MM.1S (cell line): ENCODE data around the gene EXOC4.

Experiments
- DNase-seq: peaks from one replicate; pipeline ENCODE4 v3.0.0-alpha.2; 2015
- H2AFZ ChIP-seq: fragments of 300-600 bp; sonication (generic); 2 replicates; pipeline ENCODE4 v1.6.0; 2016; ENCODE audit warnings: antibody characterized with exemption, low read length
- H3F3A ChIP-seq: fragments of 300-600 bp; sonication (generic); 2 replicates; pipeline ENCODE4 v1.6.1; 2016; ENCODE audit warnings: mild to moderate bottlenecking, antibody characterized with exemption, low read length, moderate library complexity, mixed read lengths; ENCODE audit not compliant: insufficient read depth
- H3K27ac ChIP-seq: fragments of 300-600 bp; sonication (generic); 2 replicates; pipeline ENCODE4 v1.5.1; 2016; ENCODE audit warnings: mild to moderate bottlenecking, low read length
- H3K27me3 ChIP-seq: fragments of 300-600 bp; sonication (generic); replicated peaks from 2 replicates; pipeline ENCODE4 v1.6.0; 2016; ENCODE audit warnings: low read length; ENCODE audit not compliant: insufficient read depth
- H3K36me3 ChIP-seq: fragments of 300-600 bp; sonication (generic); replicated peaks from 2 replicates; pipeline ENCODE4 v1.6.1; 2016; ENCODE audit warnings: mild to moderate bottlenecking, low read length, mixed read lengths; ENCODE audit not compliant: insufficient read depth
- H3K4me1 ChIP-seq: fragments of 300-600 bp; sonication (generic); 2 replicates; pipeline ENCODE4 v1.6.1; 2016; ENCODE audit warnings: low read length, mixed read lengths
- H3K4me2 ChIP-seq: fragments of 300-600 bp; sonication (generic); 2 replicates; pipeline ENCODE4 v1.6.0; 2016; ENCODE audit warnings: low read depth, low read length
- H3K4me3 ChIP-seq: fragments of 300-600 bp; sonication (generic); 2 replicates; pipeline ENCODE4 v1.5.1; 2016; ENCODE audit warnings: low read length, mixed read lengths
- H3K79me2 ChIP-seq: fragments of 300-600 bp; sonication (generic); 2 replicates; pipeline ENCODE4 v1.6.1; 2016; ENCODE audit warnings: mixed run types, low read length, mixed read lengths
- H3K9ac ChIP-seq: fragments of 300-600 bp; sonication (generic); 2 replicates; pipeline ENCODE4 v1.6.1; 2016; ENCODE audit warnings: low read length, mixed read lengths
- H3K9me2 ChIP-seq: fragments of 300-600 bp; sonication (generic); replicated peaks from 2 replicates; pipeline ENCODE4 v1.6.1; 2016; ENCODE audit warnings: mild to moderate bottlenecking, low read length, mixed read lengths; ENCODE audit not compliant: insufficient read depth
- H3K9me3 ChIP-seq: fragments of 300-600 bp; sonication (generic); replicated peaks from 2 replicates; pipeline ENCODE4 v1.6.1; 2016; ENCODE audit warnings: mild to moderate bottlenecking, low read length, mixed read lengths; ENCODE audit not compliant: insufficient read depth
- H4K20me1 ChIP-seq: fragments of 300-600 bp; sonication (generic); 2 replicates; pipeline ENCODE4 v1.6.1; 2016; ENCODE audit warnings: mild to moderate bottlenecking, low read length, moderate library complexity, mixed read lengths; ENCODE audit not compliant: insufficient read depth
- CTCF ChIP-seq: fragments of 300-600 bp; sonication (generic); IDR thresholded peaks from 2 replicates; pipeline ENCODE4 v1.5.1; 2016; ENCODE audit warnings: antibody characterized with exemption, low read length, mixed read lengths
- EZH2 ChIP-seq: fragments of 300-600 bp; sonication (generic); optimal IDR thresholded peaks from 2 replicates; pipeline ENCODE3; 2017; ENCODE audit warnings: low read depth, mild to moderate bottlenecking, antibody characterized with exemption, low read length, mixed read lengths
- EZH2phosphoT487 ChIP-seq: fragments of 300-600 bp; sonication (generic); IDR thresholded peaks from 2 replicates; pipeline ENCODE4 v1.6.1; 2018; ENCODE audit warnings: antibody characterized with exemption, low read length

The EXOC4 gene

DNA sequence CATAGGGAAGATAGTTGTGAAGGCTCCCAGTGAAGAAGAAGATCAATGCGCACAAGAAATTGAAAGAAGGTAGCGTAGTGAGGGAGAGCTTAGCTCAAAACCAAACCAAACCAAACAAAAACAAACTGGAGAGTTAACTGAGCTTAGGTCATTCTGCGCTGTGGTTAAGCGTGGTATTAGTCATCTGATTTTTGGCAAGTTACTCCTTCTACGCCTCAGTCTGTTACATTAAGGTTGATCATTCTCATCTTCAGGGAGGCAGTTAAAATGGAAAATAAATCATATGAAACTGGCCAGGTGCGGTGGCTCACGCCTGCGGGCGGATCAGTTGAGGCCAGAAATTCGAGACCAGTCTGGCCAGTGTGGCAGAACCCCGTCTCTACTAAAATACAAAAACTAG, 259.7 kb downstream of the EXOC4 start:
- Histone ChIP-seq H3K9me2 (no peaks in the 10 kb centered on the region), H3K9ac (no peak overlapping the region), H3F3A (no peaks in the 10 kb centered on the region), H3K27me3 (no peaks in the 10 kb centered on the region), H3K4me1 (no peaks in the 10 kb centered on the region), H2AFZ (no peak overlapping the region), H3K36me3 (no peaks in the 10 kb centered on the region), H3K9me3 (no peaks in the 10 kb centered on the region), H3K27ac (no peak overlapping the region), H3K79me2 (no peaks in the 10 kb centered on the region), H4K20me1 (0 out of 2 replicates have a peak, but pooled peaks cover 3% of the 10 kb centered on the region), H3K4me3 (no peak overlapping the region), H3K4me2 (no peak overlapping the region)
- no peak for DNase-seq
- TF ChIP-seq CTCF, result no peak
- TF ChIP-seq EZH2phosphoT487, result no peak
- TF ChIP-seq EZH2, result no peak

DNA sequence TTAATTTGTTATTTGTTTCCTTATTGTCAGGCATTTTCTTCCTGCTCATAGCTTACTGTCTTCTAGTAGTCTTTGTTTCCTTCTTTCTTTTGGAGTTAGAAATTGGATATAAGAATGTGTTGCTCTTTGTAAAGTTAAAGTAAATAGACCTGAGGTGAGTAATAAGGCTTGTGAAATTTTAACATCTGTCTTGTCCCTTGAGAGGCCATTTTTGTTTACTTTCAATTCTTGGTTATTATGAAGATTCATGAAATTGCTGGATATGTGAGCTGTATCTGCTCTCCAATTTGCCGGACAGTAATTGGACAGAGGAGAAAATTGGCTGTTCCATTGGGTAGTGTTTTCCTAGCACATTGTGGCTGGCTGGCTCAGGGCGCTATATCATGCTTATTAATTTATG, 260.7 kb downstream of the EXOC4 start:
- H3K9me2 ChIP-seq, result no peaks in the 10 kb centered on the region
- H3K27me3 ChIP-seq, result no peaks in the 10 kb centered on the region
- no peak overlapping the region for H3K9ac ChIP-seq
- no peaks in the 10 kb centered on the region for H3K4me1 ChIP-seq
- no peaks in the 10 kb centered on the region for H3F3A ChIP-seq
- no peak for DNase-seq
- H3K4me2 ChIP-seq, result no peak overlapping the region
- 0 out of 2 replicates have a peak, but pooled peaks cover 3% of the 10 kb centered on the region for H4K20me1 ChIP-seq
- no peaks in the 10 kb centered on the region for H3K36me3 ChIP-seq
- H3K79me2 ChIP-seq, result no peaks in the 10 kb centered on the region
- H3K4me3 ChIP-seq, result no peak overlapping the region
- no peak overlapping the region for H3K27ac ChIP-seq
- no peaks in the 10 kb centered on the region for H3K9me3 ChIP-seq
- no peak overlapping the region for H2AFZ ChIP-seq
- TF ChIP-seq EZH2 (no peak), CTCF (no peak), EZH2phosphoT487 (no peak)

- Histone ChIP-seq H3K27me3 (no peaks in the 10 kb centered on the region), H3K36me3 (no peaks in the 10 kb centered on the region), H2AFZ (no peak overlapping the region), H4K20me1 (0 out of 2 replicates have a peak, but pooled peaks cover 3% of the 10 kb centered on the region), H3K4me3 (no peak overlapping the region), H3K9me3 (no peaks in the 10 kb centered on the region), H3K4me1 (no peaks in the 10 kb centered on the region), H3K4me2 (no peak overlapping the region), H3K9ac (no peak overlapping the region), H3K27ac (no peak overlapping the region), H3K9me2 (no peaks in the 10 kb centered on the region), H3K79me2 (no peaks in the 10 kb centered on the region), H3F3A (no peaks in the 10 kb centered on the region)
- DNase-seq, result no peak
- no peak for TF ChIP-seq EZH2phosphoT487
- TF ChIP-seq CTCF, result no peak
- TF ChIP-seq EZH2, result no peak
Observed at GRCh38 chr7:133514551-133514950, 261.7 kb downstream of the EXOC4 start.
